HL-60/S4 treated with retinoic acid at 250 ng/mL for 4 days and 3 days (cell line): Measurements from ENCODE around the gene KRTAP5-4.
"Not testable (repeated sequence)": the region's sequence is repeated elsewhere in the genome, so short reads cannot be mapped to it uniquely, and the experiment has no call there.

Source experiments
- in situ Hi-C: fragments of 300-500 bp; cut with MboI; formaldehyde crosslinking; loops from 2 replicates; pipeline ENCODE4 v1.7.0; 2022; ENCODE audit warnings: low sequenced_read_pairs

KRTAP5-4 gene

GRCh38 chr11:1653541-1654387 lies 31.8 kb upstream of the KRTAP5-4 start:
- in situ Hi-C loops, result loop anchor here (10.0 kb wide), 1 partner anchor 491 kb away; no protein-coding TSS in a partner anchor

- in situ Hi-C loops, result loop anchor here (10.0 kb wide), 1 partner anchor 492 kb away; no protein-coding TSS in a partner anchor
Observed at GRCh38 chr11:1652771-1653540, 31.0 kb upstream of the KRTAP5-4 start.

- in situ Hi-C loops, result loop anchor here (10.0 kb wide), 1 partner anchor 492 kb away; no protein-coding TSS in a partner anchor
Observed at GRCh38 chr11:1652442-1652770, 30.5 kb upstream of the KRTAP5-4 start.

- in situ Hi-C loops, result loop anchor here (10.0 kb wide), 1 partner anchor 493 kb away; no protein-coding TSS in a partner anchor
Observed at GRCh38 chr11:1652026-1652425, 30.1 kb upstream of the KRTAP5-4 start.

- in situ Hi-C loops, result loop anchor here (10.0 kb wide), 1 partner anchor 493 kb away; no protein-coding TSS in a partner anchor
Observed at GRCh38 chr11:1651411-1651980, 29.6 kb upstream of the KRTAP5-4 start.

GRCh38 chr11:1650918-1651262 lies 29.0 kb upstream of the KRTAP5-4 start:
- in situ Hi-C loops, result loop anchor here (10.0 kb wide), 1 partner anchor 494 kb away; no protein-coding TSS in a partner anchor

- in situ Hi-C loops, result loop anchor here (10.0 kb wide), 1 partner anchor 495 kb away; no protein-coding TSS in a partner anchor
Observed at GRCh38 chr11:1650034-1650917, 28.3 kb upstream of the KRTAP5-4 start.

GRCh38 chr11:1648653-1649420 lies 26.9 kb upstream of the KRTAP5-4 start:
- in situ Hi-C loops, result no loop called here

GRCh38 chr11:1647901-1648652 lies 26.1 kb upstream of the KRTAP5-4 start:
- in situ Hi-C loops, result no loop called here

- in situ Hi-C loops, result not testable (repeated sequence)
Observed at GRCh38 chr11:1646540-1646939, 24.6 kb upstream of the KRTAP5-4 start.

- in situ Hi-C loops, result no loop called here
Observed at GRCh38 chr11:1645357-1645821, 23.5 kb upstream of the KRTAP5-4 start.

- in situ Hi-C loops, result no loop called here
Observed at GRCh38 chr11:1644601-1645356, 22.8 kb upstream of the KRTAP5-4 start.

GRCh38 chr11:1643146-1643690 lies 21.3 kb upstream of the KRTAP5-4 start:
- in situ Hi-C loops, result no loop called here

GRCh38 chr11:1642288-1643145 lies 20.6 kb upstream of the KRTAP5-4 start:
- in situ Hi-C loops, result no loop called here

GRCh38 chr11:1641096-1641495 lies 19.2 kb upstream of the KRTAP5-4 start:
- in situ Hi-C loops, result no loop called here

- in situ Hi-C loops, result no loop called here
Observed at GRCh38 chr11:1640076-1640946, 18.4 kb upstream of the KRTAP5-4 start.
